Tibial nerve (tissue), 3 donors: ENCODE results near the gene CACNA1H.

Experiments
- POLR2A ChIP-seq, 2 donors: fragments of 450-650 bp; IDR thresholded peaks; one replicate each; pipeline ENCODE4 v1.6.1; 2017; ENCODE audit warnings: antibody characterized with exemption in 2 of 2, mild to moderate bottlenecking in 2 of 2, moderate library complexity in 2 of 2
- TF ChIP-seq, protein P1 (sequence below), 5 experiments: fragments of 200-600 bp in 3 of 5; fragments of 450-650 bp in 2 of 5; sonication (generic) in 3 of 5; IDR thresholded peaks; one replicate each; pipeline ENCODE4 v1.5.1; 2016 to 2019; ENCODE audit warnings: antibody characterized with exemption in 5 of 5, mild to moderate bottlenecking in 3 of 5, moderate library complexity in 2 of 5

DNA sequence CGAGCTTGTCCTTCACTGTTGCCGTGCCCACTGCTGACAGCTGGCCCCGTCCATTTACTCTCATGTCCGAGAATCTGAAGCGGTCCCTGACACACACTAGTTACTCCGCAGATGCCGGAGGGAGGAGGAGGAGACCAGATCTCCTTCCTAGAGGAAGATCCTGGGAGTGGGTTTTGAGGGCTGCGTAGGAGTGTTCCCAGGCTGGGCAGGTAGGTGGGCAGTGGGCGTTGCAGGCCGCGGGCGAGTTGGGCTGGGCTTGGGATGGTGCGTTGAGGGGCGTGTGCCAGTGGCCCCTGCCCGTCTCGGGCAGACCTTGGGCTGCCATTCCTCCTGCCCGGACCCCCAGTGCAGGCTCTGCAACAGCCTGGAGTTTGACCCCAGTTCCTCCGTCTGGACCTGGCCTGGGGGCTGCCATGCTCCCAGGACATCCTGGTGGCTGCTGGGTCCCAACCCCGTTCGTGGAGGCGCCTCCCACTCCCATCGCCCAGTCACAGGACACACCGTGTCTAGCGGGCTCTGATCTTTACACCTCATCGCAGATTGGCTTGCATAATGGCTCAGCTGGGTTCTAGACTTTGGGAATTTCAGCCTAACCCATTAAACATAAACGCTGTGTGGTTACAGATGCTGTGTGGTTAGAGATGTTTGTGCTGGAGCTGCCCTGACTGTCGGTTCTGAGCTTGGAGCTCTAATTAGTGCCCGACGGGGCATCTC is 22.8 kb downstream of the CACNA1H start:
- TF ChIP-seq, protein P1, sequence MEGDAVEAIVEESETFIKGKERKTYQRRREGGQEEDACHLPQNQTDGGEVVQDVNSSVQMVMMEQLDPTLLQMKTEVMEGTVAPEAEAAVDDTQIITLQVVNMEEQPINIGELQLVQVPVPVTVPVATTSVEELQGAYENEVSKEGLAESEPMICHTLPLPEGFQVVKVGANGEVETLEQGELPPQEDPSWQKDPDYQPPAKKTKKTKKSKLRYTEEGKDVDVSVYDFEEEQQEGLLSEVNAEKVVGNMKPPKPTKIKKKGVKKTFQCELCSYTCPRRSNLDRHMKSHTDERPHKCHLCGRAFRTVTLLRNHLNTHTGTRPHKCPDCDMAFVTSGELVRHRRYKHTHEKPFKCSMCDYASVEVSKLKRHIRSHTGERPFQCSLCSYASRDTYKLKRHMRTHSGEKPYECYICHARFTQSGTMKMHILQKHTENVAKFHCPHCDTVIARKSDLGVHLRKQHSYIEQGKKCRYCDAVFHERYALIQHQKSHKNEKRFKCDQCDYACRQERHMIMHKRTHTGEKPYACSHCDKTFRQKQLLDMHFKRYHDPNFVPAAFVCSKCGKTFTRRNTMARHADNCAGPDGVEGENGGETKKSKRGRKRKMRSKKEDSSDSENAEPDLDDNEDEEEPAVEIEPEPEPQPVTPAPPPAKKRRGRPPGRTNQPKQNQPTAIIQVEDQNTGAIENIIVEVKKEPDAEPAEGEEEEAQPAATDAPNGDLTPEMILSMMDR (IDR thresholded peaks at IDR 0.05), result no peak
- TF ChIP-seq POLR2A (IDR thresholded peaks at IDR 0.05), result no peak
